NT2/D1 (cell line): ENCODE data around the gene TMEM129.

Source experiments
- SUZ12 ChIP-seq: IDR thresholded peaks from 2 replicates; pipeline ENCODE4 v1.6.1; 2011; ENCODE audit not compliant: insufficient read length, insufficient read depth; ENCODE audit errors: extremely low read depth
- YY1 ChIP-seq: IDR thresholded peaks from 2 replicates; pipeline ENCODE4 v1.6.1; 2011; ENCODE audit not compliant: insufficient read length, insufficient read depth

DNA sequence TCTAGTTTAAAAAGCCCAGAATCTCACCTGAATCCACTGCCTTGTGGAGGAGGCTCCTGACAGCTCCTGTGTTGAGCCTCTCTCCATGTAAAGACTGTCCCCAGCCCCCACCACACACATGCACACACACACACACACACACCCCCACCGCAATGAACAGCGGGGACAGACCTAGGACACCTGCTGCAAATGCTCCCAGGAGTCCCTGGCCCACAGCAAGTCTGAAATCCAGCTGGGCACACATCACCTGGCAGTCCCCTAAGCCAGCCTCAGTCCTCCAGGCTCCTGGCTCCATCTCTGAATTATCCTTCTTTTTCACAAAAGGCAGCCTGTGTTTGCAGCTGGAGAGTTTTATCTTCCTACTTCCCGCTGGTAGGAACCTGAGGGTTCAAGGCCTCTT is 30.4 kb downstream of the TMEM129 start:
- TF ChIP-seq YY1 (no peak), SUZ12 (no peak)
